Measurements from ENCODE around the gene GJD4. TPM values are rescaled to one million over a fixed set of nuclear protein-coding genes. Genes with fewer than 3 reads are reported as not detected.

GJD4 gene
- total RNA-seq (2022; extraction: Qiagen RNA extraction) = not detected in 5 replicates

GRCh38 chr10:35605191-35605590 is at the start of gene GJD4:
GJD4 (plus strand) TSS chr10:35605341; CDS start chr10:35605568, 227 bp downstream.

GRCh38 chr10:35642035-35642792 is 37.1 kb downstream of the GJD4 start, which contains the start of gene FZD8:
FZD8 (minus strand) TSS chr10:35642296; CDS start chr10:35641429, 867 bp downstream.

Other genes starting within 250 kb of the GJD4 start
- gene FZD8, start 37.0 kb downstream of the GJD4 start, total RNA-seq (2022; extraction: Qiagen RNA extraction) = 3.2 to 5.4 TPM (median 4.6 TPM) in 5 replicates